ENCODE results near the gene RSF1.
"Not testable (repeated sequence)": the region's sequence is repeated elsewhere in the genome, so short reads cannot be mapped to it uniquely, and the experiment has no call there.

RSF1 gene

DNA sequence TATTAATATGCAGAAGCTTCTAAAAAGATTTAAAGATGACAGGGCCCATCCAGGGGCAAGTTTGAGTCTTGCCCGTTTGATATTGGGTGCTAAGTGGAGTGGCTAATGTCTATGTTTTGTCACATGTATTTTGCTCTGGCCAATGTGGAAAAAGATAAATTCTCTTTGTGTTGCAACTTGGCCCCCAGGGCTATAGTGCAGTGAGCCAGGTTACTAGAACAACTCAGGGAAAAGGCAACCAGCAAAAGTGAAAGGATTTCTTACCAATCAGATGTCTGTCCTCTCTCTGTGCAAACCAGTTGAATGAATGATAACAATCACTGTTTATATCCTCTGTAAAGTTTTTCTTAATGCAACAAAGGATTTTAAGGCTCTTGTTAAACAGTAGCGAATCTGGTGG, 178.3 kb downstream of the RSF1 start:
- Histone ChIP-seq H3K4me1 (ENCODE audit: insufficient read depth, poor library complexity, severe bottlenecking) (peaks cover 8% of the 10 kb centered on the region), H3K4me3 (ENCODE audit: severe bottlenecking) (no peak overlapping the region), H3K27ac (ENCODE audit: poor library complexity, severe bottlenecking) (no peak overlapping the region), H3K9me3 (ENCODE audit: severe bottlenecking) (no peaks in the 10 kb centered on the region), H3K27me3 (ENCODE audit: insufficient read depth, poor library complexity, severe bottlenecking) (no peaks in the 10 kb centered on the region), H3K36me3 (ENCODE audit: low read depth) (no peaks in the 10 kb centered on the region)
- no peak for ATAC-seq (ENCODE audit: low read depth)
- no peak for DNase-seq (ENCODE audit: low spot score)
- no peak for TF ChIP-seq CTCF (IDR thresholded peaks at IDR 0.05; ENCODE audit: poor library complexity, severe bottlenecking)

GRCh38 chr11:77637345-77638165, 183.0 kb downstream of the RSF1 start, which contains the start of gene CLNS1A:
Gene CLNS1A (minus strand): TSS chr11:77637794. CDS start chr11:77637714, 80 bp downstream.
- Histone ChIP-seq H3K36me3 (ENCODE audit: low read depth) (peaks cover 11% of the 10 kb centered on the region), H3K4me1 (ENCODE audit: insufficient read depth, poor library complexity, severe bottlenecking) (peaks cover 8% of the 10 kb centered on the region), H3K27me3 (ENCODE audit: insufficient read depth, poor library complexity, severe bottlenecking) (no peaks in the 10 kb centered on the region), H3K4me3 (ENCODE audit: severe bottlenecking) (peak within 1 kb of the TSS; percentile 75), H3K9me3 (ENCODE audit: severe bottlenecking) (no peaks in the 10 kb centered on the region), H3K27ac (ENCODE audit: poor library complexity, severe bottlenecking) (peak within 1 kb of the TSS; percentile 47)
- ATAC-seq (ENCODE audit: low read depth) (peak; percentile 99), DNase-seq (ENCODE audit: low spot score) (peak; percentile 83)
- no peak for TF ChIP-seq CTCF (IDR thresholded peaks at IDR 0.05; ENCODE audit: poor library complexity, severe bottlenecking)

DNA sequence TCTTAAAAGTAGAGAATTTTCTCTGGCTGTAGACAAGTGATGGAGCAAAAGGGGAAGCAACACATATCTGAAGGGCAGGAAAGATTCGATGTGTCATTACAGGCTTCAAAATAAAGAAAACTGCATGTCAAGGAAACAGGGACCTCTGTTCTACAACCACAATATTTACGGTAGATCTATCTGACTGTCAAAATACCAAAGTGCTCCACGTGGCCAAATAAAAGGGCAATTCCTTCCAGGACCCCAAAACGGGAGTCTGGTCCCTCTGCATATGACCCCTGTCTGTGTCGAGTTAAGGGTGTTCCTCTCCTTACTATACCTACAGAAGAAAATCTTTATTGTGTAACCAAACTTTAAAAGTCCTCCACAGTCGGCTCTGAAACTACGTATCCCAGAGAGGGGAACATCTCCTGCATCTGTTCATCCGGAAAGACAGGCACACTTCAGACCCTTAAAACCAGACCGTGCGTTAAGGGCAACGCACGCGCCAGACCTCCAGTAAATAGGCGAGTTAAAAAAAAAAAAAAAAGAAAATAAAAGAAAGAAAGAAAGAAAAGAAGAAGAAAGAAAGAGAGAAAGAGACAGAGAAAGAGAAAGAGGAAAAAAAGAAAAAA, 183.7 kb downstream of the RSF1 start:
- no peak for ATAC-seq (ENCODE audit: low read depth)
- Histone ChIP-seq H3K4me1 (ENCODE audit: insufficient read depth, poor library complexity, severe bottlenecking) (peaks cover 8% of the 10 kb centered on the region), H3K4me3 (ENCODE audit: severe bottlenecking) (peak overlapping the region; percentile 75), H3K9me3 (ENCODE audit: severe bottlenecking) (no peaks in the 10 kb centered on the region), H3K27me3 (ENCODE audit: insufficient read depth, poor library complexity, severe bottlenecking) (no peaks in the 10 kb centered on the region), H3K27ac (ENCODE audit: poor library complexity, severe bottlenecking) (peak overlapping the region; percentile 47), H3K36me3 (ENCODE audit: low read depth) (peaks cover 18% of the 10 kb centered on the region)
- no peak for TF ChIP-seq CTCF (IDR thresholded peaks at IDR 0.05; ENCODE audit: poor library complexity, severe bottlenecking)
- no peak for DNase-seq (ENCODE audit: low spot score)

DNA sequence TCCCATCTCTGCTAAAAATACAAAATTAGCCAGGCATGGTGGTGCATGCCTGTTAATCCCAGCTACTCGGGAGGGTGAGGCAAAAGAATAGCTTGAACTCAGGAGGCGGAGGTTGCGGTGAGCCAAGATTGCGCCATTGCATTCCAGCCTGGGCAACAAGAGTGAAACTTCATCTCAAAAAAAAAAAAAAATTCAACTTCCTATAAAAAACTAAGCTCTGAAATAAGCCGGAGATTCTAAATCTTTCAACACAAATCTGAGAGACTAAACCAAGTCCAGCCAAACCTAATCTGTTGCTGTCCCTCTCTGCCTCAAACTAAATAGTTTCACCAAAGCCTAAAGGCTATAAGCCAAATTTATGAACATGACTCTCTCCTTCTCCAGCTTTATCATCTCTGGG, 186.6 kb downstream of the RSF1 start:
- H3K4me1 ChIP-seq (ENCODE audit: insufficient read depth, poor library complexity, severe bottlenecking); H3K9me3 ChIP-seq (ENCODE audit: severe bottlenecking); DNase-seq (ENCODE audit: low spot score); H3K27me3 ChIP-seq (ENCODE audit: insufficient read depth, poor library complexity, severe bottlenecking); ATAC-seq (ENCODE audit: low read depth); H3K4me3 ChIP-seq (ENCODE audit: severe bottlenecking): not testable (repeated sequence)
- Histone ChIP-seq H3K27ac (ENCODE audit: poor library complexity, severe bottlenecking) (peak overlapping the region; percentile 54), H3K36me3 (ENCODE audit: low read depth) (peaks cover 34% of the 10 kb centered on the region)

- no peak overlapping the region for H3K27ac ChIP-seq (ENCODE audit: poor library complexity, severe bottlenecking)
- no peak for TF ChIP-seq CTCF (IDR thresholded peaks at IDR 0.05; ENCODE audit: poor library complexity, severe bottlenecking)
- DNase-seq (ENCODE audit: low spot score): no peak
- ATAC-seq (ENCODE audit: low read depth): no peak
- no peak overlapping the region for H3K4me3 ChIP-seq (ENCODE audit: severe bottlenecking)
- H3K4me1 ChIP-seq (ENCODE audit: insufficient read depth, poor library complexity, severe bottlenecking): peaks cover 8% of the 10 kb centered on the region
- no peaks in the 10 kb centered on the region for H3K27me3 ChIP-seq (ENCODE audit: insufficient read depth, poor library complexity, severe bottlenecking)
- peaks cover 52% of the 10 kb centered on the region for H3K36me3 ChIP-seq (ENCODE audit: low read depth)
- no peaks in the 10 kb centered on the region for H3K9me3 ChIP-seq (ENCODE audit: severe bottlenecking)
Observed at GRCh38 chr11:77630157-77630710, 190.3 kb downstream of the RSF1 start.
